GM19467 (cell line): ENCODE data around the gene EVPL.
"Not testable (repeated sequence)": the region's sequence is repeated elsewhere in the genome, so short reads cannot be mapped to it uniquely, and the experiment has no call there.

Experiments used
- ATAC-seq: cut with Tn5 transposase; IDR thresholded peaks from one replicate; pipeline ENCODE4 v1.9.1; 2021; ENCODE audit warnings: mild to moderate bottlenecking, moderate library complexity; ENCODE audit not compliant: unreplicated experiment

The EVPL gene

DNA sequence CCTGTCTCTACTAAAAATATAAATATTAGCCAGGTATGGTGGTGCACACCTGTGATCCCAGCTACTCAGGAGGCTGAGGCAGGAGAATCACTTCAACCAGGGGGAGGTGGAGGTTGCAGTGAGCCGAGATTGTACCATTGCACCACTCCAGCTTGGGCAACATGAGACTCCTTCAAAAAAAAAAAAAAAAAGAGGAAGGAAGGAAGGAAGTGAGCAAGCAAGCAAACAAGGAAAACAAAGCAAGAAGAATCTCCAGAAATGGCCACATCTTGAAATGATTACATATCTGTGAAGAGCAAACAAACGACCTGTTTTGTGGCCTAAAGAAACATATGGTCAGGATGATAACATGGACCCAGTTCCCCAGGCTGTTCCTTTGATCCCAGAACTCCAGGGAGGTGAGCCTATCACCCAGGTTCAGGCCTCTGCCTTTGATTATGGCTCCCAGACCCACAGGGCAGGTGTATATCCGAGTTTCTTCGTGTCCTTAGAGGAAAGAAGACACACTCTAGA lies 57.0 kb downstream of the EVPL start:
- ATAC-seq = no peak

DNA sequence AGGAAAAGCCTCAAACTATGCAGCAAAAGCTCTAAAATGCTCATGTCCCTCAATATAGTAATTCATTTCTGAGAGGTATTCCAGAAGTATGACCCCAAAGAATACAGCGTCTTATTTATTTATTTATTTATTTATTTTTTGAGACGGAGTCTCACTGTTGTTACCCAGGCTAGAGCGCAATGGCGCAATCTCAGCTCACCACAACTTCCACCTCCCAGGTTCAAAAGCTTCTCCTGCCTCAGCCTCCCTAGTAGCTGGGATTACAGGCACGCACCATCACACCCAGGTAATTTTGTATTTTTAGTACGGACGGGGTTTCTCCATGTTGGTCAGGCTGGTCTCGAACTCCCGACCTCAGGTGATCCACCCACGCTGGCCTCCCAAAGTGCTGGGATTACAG lies 58.1 kb downstream of the EVPL start:
- not testable (repeated sequence) for ATAC-seq

DNA sequence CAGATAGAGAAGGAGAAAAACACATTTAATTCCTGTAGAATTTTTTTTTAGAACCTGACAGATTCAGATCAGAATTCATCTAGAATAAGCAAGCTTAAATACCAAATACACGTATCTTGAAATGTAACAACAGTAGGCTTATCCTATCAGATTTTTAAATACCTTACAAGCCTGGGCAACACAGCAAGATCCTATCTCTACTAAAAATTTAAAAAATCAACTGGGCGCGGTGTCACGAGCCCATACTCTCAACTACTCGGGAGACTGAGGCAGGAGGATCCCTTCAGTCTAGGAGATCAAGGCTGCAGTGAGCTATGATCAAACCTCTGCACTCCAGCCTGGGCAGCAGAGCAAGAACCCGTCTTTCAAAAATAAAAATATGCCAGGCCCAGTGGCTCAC lies 61.6 kb downstream of the EVPL start:
- no peak for ATAC-seq

- ATAC-seq = no peak
Measured at GRCh38 chr17:75959839-75960511, 67.1 kb downstream of the EVPL start.

DNA sequence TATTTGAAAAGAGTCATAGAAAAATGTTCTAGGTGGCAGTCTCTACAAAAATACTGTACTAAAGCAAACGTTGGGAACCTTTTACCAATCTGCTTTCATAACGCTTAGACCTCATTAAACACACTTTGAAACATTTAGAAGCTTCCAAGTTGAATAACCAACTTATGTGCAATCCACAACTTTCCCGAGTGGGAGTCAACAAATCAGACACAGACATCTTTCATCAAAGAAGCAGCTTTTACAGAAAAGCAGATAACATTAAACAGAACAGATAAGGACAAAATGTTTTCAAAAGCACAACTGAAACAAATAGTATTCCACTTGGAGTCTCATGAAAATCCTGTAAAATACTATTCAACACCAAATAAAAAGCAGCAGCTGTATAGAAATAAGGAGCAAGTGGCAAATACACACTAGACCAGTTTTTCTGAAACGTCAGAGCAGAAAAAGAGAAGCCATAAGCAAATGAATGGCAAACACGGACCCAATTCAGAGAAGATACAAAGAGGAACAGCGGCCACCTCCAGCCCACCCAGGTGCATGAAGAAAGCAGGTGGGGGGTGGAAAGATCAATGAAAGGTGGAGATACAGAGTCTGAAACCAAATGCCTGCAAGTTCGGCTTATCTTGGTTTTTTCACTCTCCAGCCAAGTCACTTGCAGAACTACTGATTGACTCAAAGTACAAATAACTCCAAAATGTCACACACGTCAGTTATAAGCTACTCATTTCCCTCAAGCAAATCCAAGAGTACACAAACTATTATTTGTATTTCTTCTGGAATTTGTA lies 67.9 kb downstream of the EVPL start:
- no peak for ATAC-seq
